ENCODE data around the gene SMPD2. TPM values are rescaled to one million over a fixed set of nuclear protein-coding genes. Genes with fewer than 3 reads are reported as not detected.

SMPD2 gene
- total RNA-seq, 1 experiment from 2014 or later = 14.7 TPM

DNA sequence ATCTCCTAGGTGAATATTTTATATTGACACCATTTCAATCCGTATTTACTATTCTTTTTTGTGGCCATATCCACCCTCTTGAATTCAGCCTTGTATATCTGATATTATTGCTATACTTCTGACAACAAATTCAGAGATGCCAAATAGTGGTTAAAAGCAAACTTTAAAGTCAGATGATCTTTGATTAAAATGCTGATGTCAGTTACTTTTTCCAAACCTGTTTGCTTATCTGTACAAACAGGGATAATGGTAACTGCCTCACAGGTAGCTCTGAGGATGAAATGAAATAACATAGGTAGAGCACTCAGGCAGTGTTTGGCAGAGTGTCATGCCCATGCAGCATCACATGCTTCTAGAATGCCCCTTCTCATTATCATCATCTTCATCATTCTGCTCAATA is 19.3 kb upstream of the SMPD2 start:
- BruUV-seq (replicated peaks) = no TSS peak
- Histone ChIP-seq H3K36me3 (ENCODE audit: control insufficient read depth in 1 of 2, insufficient read depth in 2 of 2, low read length in 2 of 2) (no peaks in the 10 kb centered on the region), H4K20me1 (ENCODE audit: insufficient read depth) (no peaks in the 10 kb centered on the region), H3K4me3 (replicated peaks in 1 of 2; ENCODE audit: low read depth in 1 of 2, low read length in 2 of 2) (no peak overlapping the region), H3K79me2 (ENCODE audit: insufficient read depth, low read length) (no peaks in the 10 kb centered on the region), H3K9me3 (ENCODE audit: control insufficient read depth in 1 of 2, insufficient read depth in 1 of 2, low read depth in 1 of 2, low read length in 2 of 2) (no peaks in the 10 kb centered on the region), H3K27ac (ENCODE audit: low read depth, low read length) (no peak overlapping the region), H3K4me2 (ENCODE audit: low read length) (no peak overlapping the region), H2AFZ (ENCODE audit: low read depth, low read length, poor library complexity, severe bottlenecking) (no peak overlapping the region), H3K4me1 (ENCODE audit: control insufficient read depth in 1 of 2, insufficient read depth in 2 of 2, low read length in 2 of 2) (peaks cover 0 to 11% of the 10 kb centered on the region in 2 experiments; a peak in 2 of 4 replicates), H3K9me2 (ENCODE audit: insufficient read depth) (no peaks in the 10 kb centered on the region), H3K27me3 (ENCODE audit: insufficient read depth, low read length) (no peaks in the 10 kb centered on the region), H3K9ac (ENCODE audit: low read length) (no peak overlapping the region)
- ATAC-seq (no peak), DNase-seq (ENCODE audit: low read depth, low spot score) (no peak)
- TF ChIP-seq POLR2AphosphoS5 (IDR thresholded peaks at IDR 0.05; ENCODE audit: low read depth, low read length) (no peak), EZH2phosphoT487 (IDR thresholded peaks at IDR 0.05; ENCODE audit: borderline replicate concordance) (no peak), SRF (IDR thresholded peaks at IDR 0.05; ENCODE audit: low read depth) (no peak), EGR1 (IDR thresholded peaks at IDR 0.05; ENCODE audit: low read depth) (no peak), ZNF274 (IDR thresholded peaks at IDR 0.05; ENCODE audit: low read depth, low read length) (no peak), SP1 (IDR thresholded peaks at IDR 0.05; ENCODE audit: low read depth) (no peak), EZH2 (IDR thresholded peaks at IDR 0.05) (no peak), ZFX (IDR thresholded peaks at IDR 0.05) (no peak), TCF7L2 (IDR thresholded peaks at IDR 0.05; ENCODE audit: borderline replicate concordance, extremely low read depth, insufficient read depth, insufficient read length) (no peak), POLR2A (IDR thresholded peaks at IDR 0.05; ENCODE audit: borderline replicate concordance, extremely low read depth, insufficient read depth, insufficient read length) (no peak), CEBPB (IDR thresholded peaks at IDR 0.05; ENCODE audit: low read depth) (no peak), SIN3A (IDR thresholded peaks at IDR 0.05; ENCODE audit: low read depth) (no peak), RAD21 (IDR thresholded peaks at IDR 0.05; ENCODE audit: low read depth) (no peak), YY1 (IDR thresholded peaks at IDR 0.05; ENCODE audit: extremely low read depth, insufficient replicate concordance, low read depth, low read length) (no peak), ELF1 (IDR thresholded peaks at IDR 0.05; ENCODE audit: borderline replicate concordance, low read depth) (no peak), FOSL1 (IDR thresholded peaks at IDR 0.05; ENCODE audit: low read depth) (no peak)
- TF ChIP-seq, protein P1, sequence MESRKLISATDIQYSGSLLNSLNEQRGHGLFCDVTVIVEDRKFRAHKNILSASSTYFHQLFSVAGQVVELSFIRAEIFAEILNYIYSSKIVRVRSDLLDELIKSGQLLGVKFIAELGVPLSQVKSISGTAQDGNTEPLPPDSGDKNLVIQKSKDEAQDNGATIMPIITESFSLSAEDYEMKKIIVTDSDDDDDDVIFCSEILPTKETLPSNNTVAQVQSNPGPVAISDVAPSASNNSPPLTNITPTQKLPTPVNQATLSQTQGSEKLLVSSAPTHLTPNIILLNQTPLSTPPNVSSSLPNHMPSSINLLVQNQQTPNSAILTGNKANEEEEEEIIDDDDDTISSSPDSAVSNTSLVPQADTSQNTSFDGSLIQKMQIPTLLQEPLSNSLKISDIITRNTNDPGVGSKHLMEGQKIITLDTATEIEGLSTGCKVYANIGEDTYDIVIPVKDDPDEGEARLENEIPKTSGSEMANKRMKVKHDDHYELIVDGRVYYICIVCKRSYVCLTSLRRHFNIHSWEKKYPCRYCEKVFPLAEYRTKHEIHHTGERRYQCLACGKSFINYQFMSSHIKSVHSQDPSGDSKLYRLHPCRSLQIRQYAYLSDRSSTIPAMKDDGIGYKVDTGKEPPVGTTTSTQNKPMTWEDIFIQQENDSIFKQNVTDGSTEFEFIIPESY (IDR thresholded peaks at IDR 0.05; ENCODE audit: extremely low read depth, insufficient replicate concordance, low read length) = no peak
- TF ChIP-seq, protein P2, sequence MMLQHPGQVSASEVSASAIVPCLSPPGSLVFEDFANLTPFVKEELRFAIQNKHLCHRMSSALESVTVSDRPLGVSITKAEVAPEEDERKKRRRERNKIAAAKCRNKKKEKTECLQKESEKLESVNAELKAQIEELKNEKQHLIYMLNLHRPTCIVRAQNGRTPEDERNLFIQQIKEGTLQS (IDR thresholded peaks at IDR 0.05) = no peak
- TF ChIP-seq, protein P3, sequence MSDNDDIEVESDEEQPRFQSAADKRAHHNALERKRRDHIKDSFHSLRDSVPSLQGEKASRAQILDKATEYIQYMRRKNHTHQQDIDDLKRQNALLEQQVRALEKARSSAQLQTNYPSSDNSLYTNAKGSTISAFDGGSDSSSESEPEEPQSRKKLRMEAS (IDR thresholded peaks at IDR 0.05) = no peak
- TF ChIP-seq, protein P4, sequence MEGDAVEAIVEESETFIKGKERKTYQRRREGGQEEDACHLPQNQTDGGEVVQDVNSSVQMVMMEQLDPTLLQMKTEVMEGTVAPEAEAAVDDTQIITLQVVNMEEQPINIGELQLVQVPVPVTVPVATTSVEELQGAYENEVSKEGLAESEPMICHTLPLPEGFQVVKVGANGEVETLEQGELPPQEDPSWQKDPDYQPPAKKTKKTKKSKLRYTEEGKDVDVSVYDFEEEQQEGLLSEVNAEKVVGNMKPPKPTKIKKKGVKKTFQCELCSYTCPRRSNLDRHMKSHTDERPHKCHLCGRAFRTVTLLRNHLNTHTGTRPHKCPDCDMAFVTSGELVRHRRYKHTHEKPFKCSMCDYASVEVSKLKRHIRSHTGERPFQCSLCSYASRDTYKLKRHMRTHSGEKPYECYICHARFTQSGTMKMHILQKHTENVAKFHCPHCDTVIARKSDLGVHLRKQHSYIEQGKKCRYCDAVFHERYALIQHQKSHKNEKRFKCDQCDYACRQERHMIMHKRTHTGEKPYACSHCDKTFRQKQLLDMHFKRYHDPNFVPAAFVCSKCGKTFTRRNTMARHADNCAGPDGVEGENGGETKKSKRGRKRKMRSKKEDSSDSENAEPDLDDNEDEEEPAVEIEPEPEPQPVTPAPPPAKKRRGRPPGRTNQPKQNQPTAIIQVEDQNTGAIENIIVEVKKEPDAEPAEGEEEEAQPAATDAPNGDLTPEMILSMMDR (IDR thresholded peaks at IDR 0.05 in 2 of 3, conservative IDR thresholded peaks at IDR 0.05 in 1 of 3; ENCODE audit: borderline replicate concordance in 1 of 3, insufficient read depth in 1 of 3, low read depth in 2 of 3, low read length in 2 of 3) = no peak
- RAD21 ChIA-PET (ENCODE audit: low non-redundant PET in 1 of 2, low total read pairs in 2 of 2, uncharacterized antibody in 2 of 2, unreplicated experiment in 2 of 2) = no interaction called here
- CTCF ChIA-PET = no interaction called here
- POLR2A ChIA-PET = no interaction called here
- intact Hi-C loops (cut with micrococcal nuclease) = no loop called here

Data from HCT116 (cell line).